Thymus (tissue), 11 donors: Measurements from ENCODE around the gene BACH2. TPM values are rescaled to one million over a fixed set of nuclear protein-coding genes. Genes with fewer than 3 reads are reported as not detected.

ENCODE experiments used
- DNase-seq, 9 donors: peaks; one replicate each; pipeline ENCODE4 v3.0.0-alpha.2; 2013; ENCODE audit warnings: low spot score in 9 of 9, low read depth in 6 of 9, missing footprints in 1 of 9
- H3K27ac ChIP-seq, 2 donors: one replicate each; pipeline ENCODE4 v1.5.1; 2013; ENCODE audit warnings: control low read depth in 1 of 2, low read depth in 1 of 2, low read length in 1 of 2, mild to moderate bottlenecking in 1 of 2, moderate library complexity in 1 of 2
- H3K27me3 ChIP-seq, 2 donors: one replicate each; pipeline ENCODE4 v1.5.1; 2013; ENCODE audit warnings: low read length in 1 of 2; ENCODE audit not compliant: control insufficient read depth in 2 of 2, insufficient read depth in 1 of 2
- H3K36me3 ChIP-seq, 2 donors: one replicate each; pipeline ENCODE4 v1.5.1; 2013; ENCODE audit warnings: low read length in 1 of 2, mild to moderate bottlenecking in 1 of 2, moderate library complexity in 1 of 2; ENCODE audit not compliant: control insufficient read depth in 2 of 2, insufficient read depth in 2 of 2
- H3K4me1 ChIP-seq, 2 donors: one replicate each; pipeline ENCODE4 v1.5.1; 2013; ENCODE audit warnings: low read length in 2 of 2; ENCODE audit not compliant: control insufficient read depth in 2 of 2, insufficient read depth in 2 of 2
- H3K4me3 ChIP-seq, 2 donors: one replicate each; pipeline ENCODE4 v1.5.1; 2013; ENCODE audit warnings: low read length in 2 of 2, control low read depth in 1 of 2, mild to moderate bottlenecking in 1 of 2
- H3K9me3 ChIP-seq, 2 donors: one replicate each; pipeline ENCODE4 v1.5.1; 2013; ENCODE audit warnings: low read length in 1 of 2, mild to moderate bottlenecking in 1 of 2; ENCODE audit not compliant: control insufficient read depth in 2 of 2, insufficient read depth in 1 of 2
- WGBS: extraction: QIAGEN DNeasy Blood & Tissue Kit; methylation state at CpG from one replicate; pipeline ENCODE4 v1.1.7; 2013; 5-methylcytosine and 5-hydroxymethylcytosine counted together
- polyA plus RNA-seq: library from polyadenylated mRNA; stranded (reverse); fragments of 200-250 nt; gene quantifications from one replicate; pipeline ENCODE4 v1.2.3, GENCODE V29; 2013
- total RNA-seq: library from RNA; stranded (reverse); fragments of 120-200 nt; gene quantifications from one replicate; pipeline ENCODE4 v1.2.4, GENCODE V29; 2013
- donor health status: healthy.

Gene BACH2
- total and polyA plus RNA-seq, 2 donors = 12.3 to 12.7 TPM

DNA sequence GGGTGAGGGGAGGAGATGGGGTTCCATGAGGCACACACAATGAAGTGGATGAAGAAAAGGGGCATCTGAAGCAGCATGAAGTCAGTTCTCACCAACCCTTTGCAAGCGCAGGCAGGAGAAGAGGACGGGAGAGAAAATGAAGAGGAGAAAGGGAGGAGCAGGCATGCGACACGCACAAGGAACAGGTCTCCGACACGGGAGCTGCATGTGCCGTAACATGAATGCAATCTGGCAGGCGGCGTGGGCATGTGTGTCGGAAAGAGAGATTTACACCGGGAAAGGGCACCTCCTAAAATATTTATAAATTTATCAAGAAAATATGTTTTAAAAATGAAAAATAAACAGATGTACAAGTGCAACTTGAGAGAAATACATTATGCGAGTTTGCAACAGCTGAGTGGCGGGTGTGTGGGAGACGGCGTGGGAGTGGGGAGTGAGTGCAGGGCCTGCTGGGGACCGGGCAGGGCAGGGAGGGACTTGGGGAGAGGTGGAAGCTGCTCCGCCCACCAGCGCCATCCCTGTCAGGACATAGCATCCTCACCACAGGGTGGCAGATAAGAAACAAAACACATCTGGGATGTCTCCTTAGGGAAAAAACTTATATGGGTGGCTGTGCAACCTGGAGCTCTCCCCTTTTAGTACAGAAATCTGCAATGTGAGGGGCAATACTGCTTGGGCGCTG lies 361.8 kb downstream of the BACH2 start:
- Histone ChIP-seq H3K36me3 (peaks cover 47 to 52% of the 10 kb centered on the region in 2 donors), H3K27me3 (no peaks in the 10 kb centered on the region), H3K4me1 (no peaks in the 10 kb centered on the region), H3K9me3 (no peaks in the 10 kb centered on the region), H3K4me3 (no peak overlapping the region), H3K27ac (no peak overlapping the region)
- WGBS = 97% methylated on average over 19 of the region's 19 CpGs
- DNase-seq = no peak

DNA sequence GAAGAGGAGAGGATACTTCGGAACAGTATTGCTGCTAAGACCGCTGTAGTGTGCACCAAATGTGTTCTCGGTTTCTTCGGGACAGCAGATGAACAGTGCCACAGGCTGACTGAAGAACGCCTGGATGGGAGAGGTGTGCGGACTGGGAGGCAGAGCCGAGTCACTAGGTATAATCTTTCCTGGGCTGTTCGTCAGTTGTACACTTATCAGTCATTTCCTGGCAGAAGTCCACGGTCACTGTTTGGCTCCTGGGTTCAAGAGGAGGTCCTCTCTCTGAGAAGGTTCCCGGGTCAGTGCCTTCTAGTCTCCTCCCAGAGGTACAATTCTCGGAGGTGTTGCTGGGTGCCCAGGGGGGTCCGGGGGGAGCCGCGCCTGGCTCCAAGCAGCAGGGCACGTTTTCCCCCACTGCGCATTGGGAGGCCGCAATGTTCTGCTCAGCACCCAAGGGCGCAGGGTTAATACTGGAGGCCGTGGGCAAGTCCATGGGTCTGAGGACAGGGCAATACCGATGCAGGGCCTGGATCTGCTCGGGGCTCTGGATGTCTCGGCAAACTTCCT lies 364.3 kb downstream of the BACH2 start:
- no peak for DNase-seq
- no peak overlapping the region for H3K4me3 ChIP-seq
- no peaks in the 10 kb centered on the region for H3K27me3 ChIP-seq
- no peaks in the 10 kb centered on the region for H3K4me1 ChIP-seq
- WGBS = 98% methylated on average over 22 of the region's 22 CpGs
- H3K9me3 ChIP-seq = no peaks in the 10 kb centered on the region
- H3K36me3 ChIP-seq = peaks cover 46 to 53% of the 10 kb centered on the region in 2 donors
- H3K27ac ChIP-seq = no peak overlapping the region

DNA sequence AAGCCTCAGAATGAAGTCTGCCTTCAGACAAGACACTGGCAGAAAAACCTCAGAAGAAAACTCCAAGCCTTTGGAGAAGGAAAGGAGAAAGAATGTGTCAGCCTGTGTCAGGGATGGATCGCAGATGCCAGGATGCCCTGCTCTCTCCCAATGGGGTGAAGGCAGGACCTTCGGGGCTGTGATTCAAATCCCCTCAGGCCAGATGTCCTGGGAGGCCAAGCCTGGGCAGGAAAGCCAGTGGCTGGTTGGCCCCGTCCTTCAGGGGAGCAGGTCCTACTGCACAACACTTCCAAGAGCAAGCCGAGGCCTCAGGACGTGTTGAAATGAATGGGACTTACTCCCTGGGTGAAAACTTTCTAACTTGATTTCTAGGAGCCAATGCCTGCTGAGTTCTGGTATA lies 365.9 kb downstream of the BACH2 start:
- Histone ChIP-seq H3K9me3 (no peaks in the 10 kb centered on the region), H3K4me1 (no peaks in the 10 kb centered on the region), H3K36me3 (peaks cover 39 to 43% of the 10 kb centered on the region in 2 donors), H3K27me3 (no peaks in the 10 kb centered on the region), H3K27ac (no peak overlapping the region), H3K4me3 (no peak overlapping the region)
- 97% methylated on average over 5 of the region's 5 CpGs for WGBS
- DNase-seq = no peak

DNA sequence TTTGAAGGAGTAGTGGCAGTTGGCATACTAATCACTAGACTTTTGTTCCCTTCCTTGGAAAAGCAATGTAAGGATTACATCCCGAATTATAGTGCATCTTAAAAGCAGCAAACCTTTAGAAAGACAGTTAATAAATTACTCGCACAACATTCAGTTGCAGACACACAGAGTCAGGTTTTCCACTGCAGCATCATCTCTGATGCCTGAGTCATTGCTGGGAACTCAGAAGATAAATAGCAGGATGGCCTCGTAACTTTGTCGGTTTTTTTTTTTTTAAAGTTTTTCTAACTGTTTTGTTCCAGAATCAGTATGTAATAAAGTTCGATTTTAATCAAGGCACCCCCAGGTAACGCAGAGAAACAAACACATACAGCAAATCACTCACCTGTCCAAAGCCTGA lies 368.0 kb downstream of the BACH2 start:
- Histone ChIP-seq H3K27ac (no peak overlapping the region), H3K9me3 (peaks cover 0 to 3% of the 10 kb centered on the region in 2 donors), H3K27me3 (no peaks in the 10 kb centered on the region), H3K4me1 (no peaks in the 10 kb centered on the region), H3K4me3 (no peak overlapping the region), H3K36me3 (peaks cover 26 to 33% of the 10 kb centered on the region in 2 donors)
- 98% methylated on average over 6 of the region's 6 CpGs for WGBS
- no peak for DNase-seq

DNA sequence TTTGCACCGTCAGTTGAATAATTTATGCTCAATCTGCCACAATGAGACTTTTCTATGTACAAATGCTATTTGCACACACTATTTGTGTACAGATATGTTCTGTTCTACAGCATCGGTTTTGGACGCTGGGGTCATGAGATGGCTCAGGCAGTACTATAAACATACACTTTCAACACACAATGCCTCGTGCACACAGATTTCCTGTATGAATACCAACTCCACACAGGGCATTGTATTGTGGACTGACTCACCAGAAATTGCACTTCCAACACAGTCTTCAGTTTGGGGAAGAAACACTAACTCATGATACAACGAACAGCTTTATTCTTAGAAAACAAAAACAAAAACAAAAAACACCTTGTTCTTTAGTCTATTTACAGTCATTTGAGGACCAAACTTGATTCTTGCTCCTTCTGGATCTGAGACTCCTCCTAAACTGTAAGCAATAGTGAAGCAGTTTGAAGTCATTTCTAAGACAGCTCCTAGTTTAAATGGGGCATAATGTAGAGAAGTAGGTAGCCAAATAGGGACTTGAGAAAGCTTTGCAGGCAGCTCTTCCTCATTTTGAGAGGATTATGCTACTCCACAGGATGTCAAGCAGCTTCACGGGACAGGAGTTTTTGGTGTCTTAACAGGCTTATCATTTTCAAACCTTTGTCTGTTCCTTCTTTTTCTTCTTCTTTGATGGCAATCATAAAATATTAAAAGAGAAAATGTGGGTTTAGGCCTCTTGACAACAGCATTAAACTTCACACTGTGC lies 368.7 kb downstream of the BACH2 start:
- H3K4me3 ChIP-seq = no peak overlapping the region
- 84% methylated on average over 6 of the region's 6 CpGs for WGBS
- no peak for DNase-seq

DNA sequence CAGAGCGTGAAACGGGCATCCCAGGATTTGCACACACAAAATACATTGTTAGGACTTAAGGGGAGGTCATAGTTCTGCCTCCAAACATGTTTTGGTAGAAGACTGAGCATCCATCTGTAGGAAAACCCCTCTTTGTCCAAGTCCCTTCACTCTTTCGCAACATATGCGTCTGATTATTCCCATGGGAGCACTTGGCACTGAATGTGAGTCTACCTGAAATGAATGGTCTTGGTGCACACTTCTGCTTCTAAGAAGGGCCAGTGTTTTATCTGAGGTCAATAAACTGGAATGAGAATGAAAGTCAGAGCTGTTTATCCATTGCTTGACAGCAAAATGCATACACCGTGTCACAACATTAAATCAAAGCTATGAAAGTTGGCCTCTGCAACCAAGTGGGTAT lies 369.4 kb downstream of the BACH2 start:
- Histone ChIP-seq H3K4me1 (no peaks in the 10 kb centered on the region), H3K27ac (no peak overlapping the region), H3K36me3 (peaks cover 15 to 20% of the 10 kb centered on the region in 2 donors), H3K27me3 (no peaks in the 10 kb centered on the region), H3K9me3 (peaks cover 0 to 3% of the 10 kb centered on the region in 2 donors), H3K4me3 (no peak overlapping the region)
- WGBS = 97% methylated on average over 5 of the region's 5 CpGs
- DNase-seq = no peak

More for the DNA sequence above, 368.7 kb downstream of the BACH2 start:
- Histone ChIP-seq H3K9me3 (peaks cover 0 to 3% of the 10 kb centered on the region in 2 donors), H3K4me1 (no peaks in the 10 kb centered on the region), H3K27ac (no peak overlapping the region), H3K36me3 (peaks cover 21 to 27% of the 10 kb centered on the region in 2 donors), H3K27me3 (no peaks in the 10 kb centered on the region)

DNA sequence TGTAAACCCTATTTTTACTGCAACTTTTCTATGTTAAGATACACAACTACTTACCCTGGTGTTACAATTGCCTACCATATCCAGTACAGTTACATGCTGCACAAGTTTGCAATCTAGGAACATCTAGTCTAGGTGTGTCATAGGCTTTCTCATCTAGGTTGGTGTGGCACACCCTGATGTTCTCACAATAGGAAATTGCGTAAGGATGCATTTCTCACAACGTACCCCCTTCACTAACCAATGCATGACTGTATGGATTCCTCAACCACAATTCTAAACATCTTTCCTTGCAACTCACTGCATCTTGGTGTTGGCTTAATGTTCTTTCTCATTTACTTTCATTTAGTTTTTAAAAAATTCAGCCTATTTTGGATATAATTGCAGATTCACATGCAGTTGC lies 370.8 kb downstream of the BACH2 start:
- WGBS = 88% methylated on average over 2 of the region's 2 CpGs
- Histone ChIP-seq H3K36me3 (peaks cover 10 to 13% of the 10 kb centered on the region in 2 donors), H3K27ac (no peak overlapping the region), H3K4me3 (no peak overlapping the region), H3K4me1 (peaks cover 9 to 13% of the 10 kb centered on the region in 2 donors), H3K9me3 (peaks cover 0 to 3% of the 10 kb centered on the region in 2 donors), H3K27me3 (no peaks in the 10 kb centered on the region)
- DNase-seq = no peak

DNA sequence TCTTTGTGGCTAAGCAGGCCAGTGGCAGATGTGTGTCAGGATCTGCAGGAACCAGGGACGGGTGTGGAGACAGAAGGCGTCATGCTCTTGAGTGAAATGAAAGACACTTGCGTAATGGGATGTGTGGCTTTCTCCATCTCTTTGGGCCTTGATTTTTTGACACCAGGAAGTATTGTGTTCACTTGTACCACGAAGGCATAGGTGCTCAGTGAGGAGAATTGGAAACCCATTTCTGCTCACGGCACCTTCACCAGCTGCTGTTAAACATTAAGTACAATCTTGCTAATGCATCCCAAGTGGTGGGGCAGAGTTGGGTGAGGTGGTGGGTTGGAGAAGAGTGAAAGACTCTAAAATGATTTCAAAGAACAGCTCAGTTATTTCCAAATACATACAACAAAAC lies 372.4 kb downstream of the BACH2 start:
- WGBS = 72% methylated on average over 5 of the region's 5 CpGs
- H3K4me3 ChIP-seq = no peak overlapping the region
- DNase-seq = no peak
- no peaks in the 10 kb centered on the region for H3K27me3 ChIP-seq
- peaks cover 9 to 15% of the 10 kb centered on the region in 2 donors for H3K4me1 ChIP-seq
- H3K36me3 ChIP-seq = peaks cover 4 to 11% of the 10 kb centered on the region in 2 donors
- H3K27ac ChIP-seq = no peak overlapping the region
- peaks cover 0 to 3% of the 10 kb centered on the region in 2 donors for H3K9me3 ChIP-seq

DNA sequence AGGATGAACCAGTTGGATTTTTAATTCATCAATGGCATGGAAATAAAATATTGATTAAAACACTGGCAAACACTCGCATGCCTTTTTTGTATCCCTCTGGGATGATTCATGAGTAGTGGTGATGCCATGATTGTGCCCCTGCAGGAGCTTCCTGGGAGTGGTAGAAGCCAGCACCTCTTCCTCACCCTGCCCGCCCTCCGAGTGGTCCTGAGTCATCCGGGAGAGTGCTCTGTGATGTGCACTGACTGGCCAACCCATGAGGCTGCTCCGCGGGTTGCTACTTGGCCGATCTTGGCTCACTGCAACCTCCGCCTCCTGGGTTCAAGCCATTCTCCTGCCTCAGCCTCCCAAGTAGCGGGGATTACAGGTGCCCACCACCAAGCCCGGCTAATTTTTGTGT lies 375.0 kb downstream of the BACH2 start:
- Histone ChIP-seq H3K27ac (no peak overlapping the region), H3K4me1 (peaks cover 9 to 15% of the 10 kb centered on the region in 2 donors), H3K9me3 (peaks cover 0 to 12% of the 10 kb centered on the region in 2 donors), H3K27me3 (no peaks in the 10 kb centered on the region), H3K4me3 (no peak overlapping the region), H3K36me3 (no peaks in the 10 kb centered on the region)
- WGBS = 98% methylated on average over 10 of the region's 10 CpGs
- DNase-seq = no peak
